Erythroblast (primary cell): ENCODE measurements around the gene DAAM1.

Experiments
- GATA1 ChIP-seq: IDR thresholded peaks from 2 replicates; pipeline ENCODE4 v1.6.1; 2011; ENCODE audit warnings: low read depth, mild to moderate bottlenecking, control low read depth, low read length, moderate library complexity
- POLR2A ChIP-seq: IDR thresholded peaks from 2 replicates; pipeline ENCODE4 v1.6.1; 2011; ENCODE audit warnings: mild to moderate bottlenecking, low read length

- TF ChIP-seq POLR2A (no peak), GATA1 (no peak)
Measured at GRCh38 chr14:59330455-59330854, 142.0 kb downstream of the DAAM1 start.
